ENCODE measurements around the gene SGMS1.

The SGMS1 gene

GRCh38 chr10:50635286-50635685 is 11.5 kb upstream of the SGMS1 start:
- DNase-seq = no peak

GRCh38 chr10:50634479-50634878 is 10.7 kb upstream of the SGMS1 start:
- no peak for DNase-seq

GRCh38 chr10:50631052-50631451 is 7.3 kb upstream of the SGMS1 start:
- no peak for DNase-seq

GRCh38 chr10:50629495-50630122 is 5.9 kb upstream of the SGMS1 start:
- DNase-seq = no peak

- no peak for DNase-seq
Measured at GRCh38 chr10:50627896-50628295, 4.1 kb upstream of the SGMS1 start.

GRCh38 chr10:50627443-50627842 is 3.7 kb upstream of the SGMS1 start:
- DNase-seq = no peak

- DNase-seq = peak; percentile 12
Measured at GRCh38 chr10:50625649-50626132, 1.9 kb upstream of the SGMS1 start.

GRCh38 chr10:50624866-50625501 is 1.2 kb upstream of the SGMS1 start:
- peak; percentile 73 for DNase-seq

- DNase-seq = peak; percentile 95
Measured at GRCh38 chr10:50624413-50624865, 683 bp upstream of the SGMS1 start.

- peak; percentile 56 for DNase-seq
Measured at GRCh38 chr10:50622706-50623662, 772 bp downstream of the SGMS1 start.

- DNase-seq = peak; percentile 73
Measured at GRCh38 chr10:50621968-50622705, 1.6 kb downstream of the SGMS1 start.

GRCh38 chr10:50620899-50621298 is 2.9 kb downstream of the SGMS1 start:
- DNase-seq = no peak

GRCh38 chr10:50619882-50620281 is 3.9 kb downstream of the SGMS1 start:
- DNase-seq = no peak

- DNase-seq = no peak
Measured at GRCh38 chr10:50619166-50619565, 4.6 kb downstream of the SGMS1 start.

- DNase-seq = no peak
Measured at GRCh38 chr10:50618624-50619023, 5.1 kb downstream of the SGMS1 start.

GRCh38 chr10:50615658-50616057 is 8.1 kb downstream of the SGMS1 start:
- DNase-seq = no peak

GRCh38 chr10:50614444-50615137 is 9.2 kb downstream of the SGMS1 start:
- DNase-seq = peak; percentile 35

- no peak for DNase-seq
Measured at GRCh38 chr10:50613726-50614443, 9.9 kb downstream of the SGMS1 start.

- DNase-seq = no peak
Measured at GRCh38 chr10:50613150-50613549, 10.6 kb downstream of the SGMS1 start.

GRCh38 chr10:50610368-50610767 is 13.4 kb downstream of the SGMS1 start:
- no peak for DNase-seq

- no peak for DNase-seq
Measured at GRCh38 chr10:50607356-50607925, 16.3 kb downstream of the SGMS1 start.
